ENCODE results near the gene GUCY1B1.

DNA sequence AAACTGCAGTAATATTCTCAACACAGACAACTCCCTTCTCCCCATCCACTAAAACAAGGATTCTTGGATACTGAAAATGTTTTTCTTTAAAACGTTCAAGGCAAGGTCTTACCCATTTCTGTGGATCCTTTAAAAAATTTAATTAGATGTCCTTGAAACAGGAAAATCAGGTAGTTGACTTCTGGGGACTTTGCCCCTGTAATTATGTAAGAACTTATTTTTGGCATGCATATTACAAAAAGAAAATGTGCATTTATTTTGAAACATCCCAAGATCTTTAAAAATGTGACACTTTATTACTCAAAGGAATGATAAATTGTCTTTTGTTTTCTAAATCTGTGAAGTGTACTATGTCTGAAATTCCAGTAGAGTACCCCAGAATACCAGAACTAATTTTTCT lies 25.8 kb downstream of the GUCY1B1 start:
- no peak for TF ChIP-seq DDX20 (tag; IDR thresholded peaks at IDR 0.05; ENCODE audit: low read depth)
- TF ChIP-seq, protein P1, sequence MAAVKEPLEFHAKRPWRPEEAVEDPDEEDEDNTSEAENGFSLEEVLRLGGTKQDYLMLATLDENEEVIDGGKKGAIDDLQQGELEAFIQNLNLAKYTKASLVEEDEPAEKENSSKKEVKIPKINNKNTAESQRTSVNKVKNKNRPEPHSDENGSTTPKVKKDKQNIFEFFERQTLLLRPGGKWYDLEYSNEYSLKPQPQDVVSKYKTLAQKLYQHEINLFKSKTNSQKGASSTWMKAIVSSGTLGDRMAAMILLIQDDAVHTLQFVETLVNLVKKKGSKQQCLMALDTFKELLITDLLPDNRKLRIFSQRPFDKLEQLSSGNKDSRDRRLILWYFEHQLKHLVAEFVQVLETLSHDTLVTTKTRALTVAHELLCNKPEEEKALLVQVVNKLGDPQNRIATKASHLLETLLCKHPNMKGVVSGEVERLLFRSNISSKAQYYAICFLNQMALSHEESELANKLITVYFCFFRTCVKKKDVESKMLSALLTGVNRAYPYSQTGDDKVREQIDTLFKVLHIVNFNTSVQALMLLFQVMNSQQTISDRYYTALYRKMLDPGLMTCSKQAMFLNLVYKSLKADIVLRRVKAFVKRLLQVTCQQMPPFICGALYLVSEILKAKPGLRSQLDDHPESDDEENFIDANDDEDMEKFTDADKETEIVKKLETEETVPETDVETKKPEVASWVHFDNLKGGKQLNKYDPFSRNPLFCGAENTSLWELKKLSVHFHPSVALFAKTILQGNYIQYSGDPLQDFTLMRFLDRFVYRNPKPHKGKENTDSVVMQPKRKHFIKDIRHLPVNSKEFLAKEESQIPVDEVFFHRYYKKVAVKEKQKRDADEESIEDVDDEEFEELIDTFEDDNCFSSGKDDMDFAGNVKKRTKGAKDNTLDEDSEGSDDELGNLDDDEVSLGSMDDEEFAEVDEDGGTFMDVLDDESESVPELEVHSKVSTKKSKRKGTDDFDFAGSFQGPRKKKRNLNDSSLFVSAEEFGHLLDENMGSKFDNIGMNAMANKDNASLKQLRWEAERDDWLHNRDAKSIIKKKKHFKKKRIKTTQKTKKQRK (IDR thresholded peaks at IDR 0.05; ENCODE audit: borderline replicate concordance, low read depth, low read length): no peak
- TF ChIP-seq CTCF (IDR thresholded peaks at IDR 0.05 in 2 of 3, conservative IDR thresholded peaks at IDR 0.05 in 1 of 3; ENCODE audit: insufficient read depth in 2 of 3, low read depth in 1 of 3, low read length in 3 of 3): no peak
- no peak for TF ChIP-seq SRSF9 (IDR thresholded peaks at IDR 0.05; ENCODE audit: borderline replicate concordance, low read depth, low read length)
- no peak for TF ChIP-seq TARDBP (IDR thresholded peaks at IDR 0.05)
